GM19238 (cell line): Measurements from ENCODE around the gene FBLN5.

Source experiments
- DNase-seq: peaks from one replicate; pipeline ENCODE4 v3.0.0; 2011; ENCODE audit warnings: low spot score; ENCODE audit not compliant: insufficient read length

The FBLN5 gene

GRCh38 chr14:91946622-91947474, 646 bp downstream of the FBLN5 start:
- no peak for DNase-seq

DNA sequence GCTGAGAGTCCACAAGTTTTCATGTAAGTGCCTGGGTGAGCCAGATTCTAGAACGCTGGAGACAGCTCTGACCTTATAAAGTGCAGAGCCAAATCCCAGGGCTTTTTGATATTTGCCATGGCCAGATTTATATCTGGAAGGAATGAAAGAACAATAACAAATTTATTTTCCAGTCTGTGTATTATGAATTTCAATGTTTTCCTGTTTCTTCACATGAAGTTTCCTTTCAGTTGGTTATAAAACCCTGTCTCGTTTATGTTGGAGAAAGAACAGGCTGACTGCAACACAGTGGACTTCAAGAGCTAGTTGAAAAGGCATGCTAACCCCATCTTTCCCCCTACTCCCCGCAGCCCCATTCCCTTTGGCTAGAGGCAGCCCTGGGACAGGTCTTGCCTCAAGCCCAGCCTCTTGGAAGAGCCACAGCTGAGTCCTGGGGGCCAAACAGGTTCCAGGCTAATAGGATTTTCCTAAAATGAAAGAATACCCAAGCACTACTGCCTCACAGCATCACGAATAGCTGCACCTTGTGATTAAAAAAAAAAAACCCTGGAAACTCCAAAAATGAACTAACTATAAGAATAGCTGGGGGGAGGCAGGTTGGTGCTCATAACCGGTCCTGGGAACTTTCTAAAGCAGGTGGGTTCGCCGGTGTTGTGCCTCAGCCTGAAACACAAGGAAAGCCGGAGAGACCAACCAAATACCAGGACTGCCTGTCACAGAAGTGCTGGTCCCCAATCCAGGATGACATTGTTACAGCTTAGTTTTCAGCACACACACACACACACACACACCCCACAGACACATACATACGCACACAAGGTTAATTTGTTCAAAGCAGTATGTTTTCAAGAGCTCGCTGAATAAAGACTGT, 1.5 kb downstream of the FBLN5 start:
- no peak for DNase-seq

DNA sequence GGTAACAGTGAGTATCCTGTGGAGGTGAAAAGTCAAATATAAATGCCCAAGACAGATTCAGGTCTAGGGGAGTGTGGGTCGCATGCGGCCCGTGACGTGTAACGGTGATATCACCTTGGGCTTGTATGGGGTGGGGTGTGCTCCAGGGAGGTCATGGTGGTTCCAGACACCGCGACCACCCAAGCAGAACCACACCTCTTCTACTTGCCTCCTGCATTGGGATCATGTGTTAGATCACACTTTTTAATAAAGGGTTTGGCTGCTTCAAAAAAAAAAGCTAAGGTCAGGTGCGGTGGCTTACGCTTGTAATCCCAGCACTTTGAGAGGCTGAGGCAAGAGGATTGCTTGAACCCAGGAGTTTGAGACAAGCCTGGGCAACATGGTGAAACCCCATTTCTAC, 4.5 kb downstream of the FBLN5 start:
- DNase-seq = no peak

DNA sequence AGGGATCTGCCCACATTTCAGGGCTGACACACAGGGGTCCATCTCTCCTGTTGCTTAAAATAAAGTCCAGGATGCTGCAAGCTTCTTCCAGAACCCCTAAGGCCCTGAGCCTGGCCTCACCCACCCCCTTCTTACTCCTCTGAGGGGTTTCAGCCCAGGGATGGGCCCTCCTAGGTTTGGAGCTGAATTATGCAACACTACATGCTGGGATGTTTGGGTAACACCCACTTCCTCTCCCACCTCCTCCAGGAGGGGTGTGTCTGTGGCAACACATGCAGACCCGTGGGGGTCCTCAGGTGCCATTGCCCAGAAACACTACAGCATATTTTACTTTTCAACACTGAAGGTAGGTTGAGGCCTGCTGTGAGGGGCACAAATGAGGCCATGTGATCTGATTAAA, 5.4 kb downstream of the FBLN5 start:
- DNase-seq = no peak

- DNase-seq = no peak
Measured at GRCh38 chr14:91940209-91940608, 7.3 kb downstream of the FBLN5 start.

- no peak for DNase-seq
Measured at GRCh38 chr14:91935586-91935985, 11.9 kb downstream of the FBLN5 start.

GRCh38 chr14:91934554-91935285, 12.8 kb downstream of the FBLN5 start:
- DNase-seq = no peak

DNA sequence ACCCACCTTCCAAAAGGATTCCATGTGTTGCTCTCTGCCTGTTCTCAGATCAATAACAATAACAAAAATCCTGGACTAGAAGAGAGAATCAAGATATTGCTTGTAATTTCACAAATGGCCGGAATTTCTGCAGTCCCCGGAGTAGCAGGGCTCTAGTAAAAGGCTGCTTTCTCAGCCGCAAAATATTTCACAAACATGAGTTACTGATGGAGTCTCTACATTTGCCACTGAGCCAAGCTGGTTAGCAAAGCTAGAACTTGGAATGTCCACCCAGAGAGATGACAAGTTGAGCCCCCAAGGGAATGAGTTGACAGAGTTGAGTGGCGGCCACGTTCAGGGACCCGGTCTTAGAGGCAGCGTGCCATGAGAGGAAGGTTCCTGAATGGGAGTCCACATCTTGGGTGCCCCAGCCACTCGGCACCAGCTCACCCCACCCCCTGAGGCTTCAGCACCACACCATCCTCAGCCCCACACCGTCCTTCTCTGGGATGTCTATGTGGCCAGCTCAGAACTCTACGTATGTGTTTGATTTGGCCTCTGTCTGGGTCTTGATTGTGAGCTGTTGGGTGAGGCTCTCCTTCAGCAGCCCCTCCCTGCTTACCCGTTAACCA, 15.9 kb downstream of the FBLN5 start:
- DNase-seq = no peak

GRCh38 chr14:91929700-91930099, 17.8 kb downstream of the FBLN5 start:
- no peak for DNase-seq

DNA sequence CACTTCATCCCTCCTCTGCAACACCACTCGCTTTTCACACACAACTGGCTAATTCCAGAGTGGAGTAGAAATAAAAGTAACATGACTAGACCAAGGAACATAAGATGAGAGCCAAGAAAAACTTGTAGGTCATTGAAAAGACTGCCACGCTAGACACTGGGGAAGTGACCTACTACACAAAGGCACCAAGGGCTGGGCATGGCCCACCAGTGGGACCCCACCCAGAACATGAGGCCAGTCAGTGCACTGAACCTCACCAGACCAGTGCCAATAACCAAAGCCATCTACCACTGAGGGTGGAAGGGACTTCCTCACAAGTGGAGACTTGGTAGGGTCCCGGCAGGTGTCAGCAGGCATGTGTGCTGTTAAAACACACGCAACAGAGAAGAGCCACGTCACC, 19.7 kb downstream of the FBLN5 start:
- DNase-seq = no peak

DNA sequence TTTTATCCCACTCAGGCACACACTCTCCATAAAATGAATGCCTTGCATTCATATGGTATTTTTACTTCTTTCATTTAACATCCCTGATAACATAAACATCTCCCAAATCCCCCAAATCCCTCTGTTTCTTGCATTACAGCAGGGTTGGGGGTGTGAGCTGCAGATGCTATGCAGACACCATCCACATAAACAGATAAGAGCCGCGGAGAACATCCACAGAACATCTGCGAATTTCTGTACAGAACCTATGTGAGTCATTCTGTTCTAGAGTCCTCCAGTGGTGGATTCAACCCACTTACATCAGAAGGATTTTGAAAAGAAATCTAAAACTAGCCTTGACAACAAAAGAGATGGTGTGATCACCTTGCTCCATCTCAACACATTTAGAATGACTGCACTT, 20.3 kb downstream of the FBLN5 start:
- no peak for DNase-seq

DNA sequence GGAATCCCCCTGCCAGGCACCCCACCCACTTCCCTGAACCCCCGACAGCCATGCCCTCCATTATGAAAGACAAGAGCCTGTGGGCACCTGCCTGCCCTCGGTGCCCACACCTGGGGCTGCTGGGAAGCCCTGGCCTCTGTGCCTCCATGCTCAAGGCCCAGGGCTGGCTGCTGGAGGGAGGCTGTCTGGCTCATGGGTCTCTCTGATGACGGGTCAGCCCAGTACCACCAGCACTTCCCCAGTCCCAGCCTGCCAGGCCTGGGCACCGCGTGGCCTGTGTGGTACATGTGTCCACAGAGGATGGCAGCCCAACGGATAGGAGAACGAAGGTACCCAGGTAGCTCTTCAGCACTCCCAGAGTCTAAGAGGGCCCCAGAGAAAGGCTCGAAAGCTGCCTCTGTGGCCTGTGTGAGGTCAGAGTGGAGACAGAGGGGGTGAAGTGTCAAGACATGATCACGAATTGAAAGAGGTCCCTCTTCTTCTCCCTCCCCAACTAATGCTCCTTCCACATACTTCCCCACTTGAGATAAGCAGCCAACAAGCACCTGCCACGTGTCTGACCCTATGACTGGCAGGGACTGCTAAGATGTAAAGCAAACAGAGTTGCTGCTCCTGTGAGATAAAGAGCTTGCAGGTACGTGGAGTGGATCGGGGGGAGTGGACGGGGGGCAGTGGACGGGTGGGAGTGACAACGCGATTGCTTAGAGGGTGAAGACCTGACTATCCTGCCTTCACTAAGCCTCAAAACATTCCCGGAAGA, 21.2 kb downstream of the FBLN5 start:
- no peak for DNase-seq

DNA sequence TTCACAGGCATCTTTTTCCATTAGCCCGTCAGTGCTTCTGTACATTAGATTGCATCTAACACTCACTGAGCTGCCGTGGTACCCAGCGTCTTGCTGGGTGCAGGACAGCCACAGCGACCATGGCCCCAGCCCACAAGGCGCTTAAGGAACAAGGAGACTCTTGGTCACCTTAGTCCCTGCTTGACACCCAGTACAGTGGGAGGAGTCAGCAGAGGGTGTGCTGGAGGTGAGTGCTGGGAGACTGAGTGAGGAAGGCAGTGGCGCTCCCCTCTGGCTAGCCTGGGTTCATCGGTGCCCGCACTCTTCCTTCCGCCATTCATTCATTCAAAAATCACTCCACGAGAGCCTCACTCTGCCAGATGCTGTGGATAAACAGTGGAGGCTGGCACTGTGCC, 21.8 kb downstream of the FBLN5 start:
- no peak for DNase-seq

GRCh38 chr14:91925001-91925726, 22.3 kb downstream of the FBLN5 start:
- no peak for DNase-seq

DNA sequence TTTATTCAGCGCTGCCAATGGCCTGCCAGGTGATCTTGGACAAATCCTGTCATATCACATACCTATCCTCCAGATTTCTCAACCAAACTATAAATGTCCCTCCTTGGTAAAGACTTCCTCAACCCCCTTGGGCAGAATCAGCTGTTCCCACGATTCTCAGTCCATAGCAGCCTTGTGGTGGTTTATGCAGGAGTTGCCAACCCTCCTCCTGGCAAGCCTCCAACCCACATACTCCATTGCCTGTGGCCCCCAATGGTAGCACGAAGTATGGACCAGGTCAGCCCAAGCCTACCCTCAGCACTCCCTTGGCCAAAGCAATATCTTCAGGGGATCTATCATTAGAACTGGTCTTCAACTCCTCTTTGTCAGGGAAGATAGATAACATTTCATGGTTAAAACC, 27.0 kb downstream of the FBLN5 start:
- DNase-seq = no peak

GRCh38 chr14:91919814-91920213, 27.7 kb downstream of the FBLN5 start:
- DNase-seq = no peak

GRCh38 chr14:91918186-91918883, 29.2 kb downstream of the FBLN5 start:
- DNase-seq = no peak

- no peak for DNase-seq
Measured at GRCh38 chr14:91912035-91912434, 35.5 kb downstream of the FBLN5 start.

DNA sequence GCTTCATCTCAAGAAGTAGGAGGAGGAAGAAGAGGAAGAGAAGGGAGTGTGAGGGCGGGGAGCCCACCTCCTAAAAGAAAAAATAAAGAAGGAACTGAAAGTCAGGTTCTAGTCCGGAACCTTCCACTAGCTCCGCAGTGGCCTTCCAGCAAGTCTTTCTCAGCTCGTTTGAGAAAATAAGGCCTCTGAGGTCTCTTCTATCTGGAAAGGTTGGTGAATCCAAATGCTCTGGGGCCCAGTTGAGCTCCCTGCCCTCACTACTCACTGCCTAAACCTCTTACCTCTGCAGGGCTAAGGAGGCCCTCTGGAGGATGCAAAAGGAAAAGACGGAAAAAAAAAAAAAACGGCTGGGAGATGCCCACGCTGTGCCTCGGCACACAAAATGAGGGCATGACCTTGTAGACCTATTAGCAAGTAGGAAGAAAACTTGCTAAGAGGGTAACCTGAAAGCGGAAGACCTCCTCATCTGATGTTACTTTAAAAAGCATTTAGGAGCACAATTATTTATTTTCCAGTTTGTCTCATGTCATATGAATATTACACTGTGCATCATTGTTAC, 35.9 kb downstream of the FBLN5 start:
- DNase-seq = peak; percentile 40
